CD4-positive, alpha-beta T cell treated with Interferon alpha-2 for 1 hour (primary cell): ENCODE data around the gene POLR3C.
A peak's percentile ranks its signal among the peaks of the same experiment; 100 is the strongest.
"Not testable (repeated sequence)": the region's sequence is repeated elsewhere in the genome, so short reads cannot be mapped to it uniquely, and the experiment has no call there.

ENCODE experiments used
- DNase-seq, 2 donors: peaks; one replicate each; pipeline ENCODE4 v3.0.0-alpha.2; 2020 to 2022

The POLR3C gene

GRCh38 chr1:145823565-145824498 is at the start of gene POLR3C, which contains the start of gene RNF115:
Gene POLR3C (plus strand): TSS chr1:145824200. CDS start chr1:145825777, 1,577 bp downstream.
Gene RNF115 (minus strand): TSS chr1:145824095. CDS start chr1:145823873, 222 bp downstream.
- peak; percentile 86 to 91 for DNase-seq

GRCh38 chr1:145777357-145778145 is 46.4 kb upstream of the POLR3C start:
- DNase-seq, result no peak

GRCh38 chr1:145778146-145778540 is 45.9 kb upstream of the POLR3C start:
- DNase-seq, result no peak

GRCh38 chr1:145782272-145783099 is 41.5 kb upstream of the POLR3C start:
- DNase-seq, result no peak

- DNase-seq, result no peak
Measured at GRCh38 chr1:145784409-145784808, 39.6 kb upstream of the POLR3C start.

- no peak for DNase-seq
Measured at GRCh38 chr1:145785547-145785946, 38.5 kb upstream of the POLR3C start.

- DNase-seq, result no peak
Measured at GRCh38 chr1:145786271-145786670, 37.7 kb upstream of the POLR3C start.

GRCh38 chr1:145788580-145788979 is 35.4 kb upstream of the POLR3C start:
- no peak for DNase-seq

- DNase-seq, result not testable (repeated sequence)
Measured at GRCh38 chr1:145791860-145792259, 32.1 kb upstream of the POLR3C start.

- DNase-seq, result no peak
Measured at GRCh38 chr1:145792484-145792883, 31.5 kb upstream of the POLR3C start.

GRCh38 chr1:145795257-145795881 is 28.6 kb upstream of the POLR3C start:
- no peak for DNase-seq

- no peak for DNase-seq
Measured at GRCh38 chr1:145796753-145797152, 27.2 kb upstream of the POLR3C start.

GRCh38 chr1:145799806-145800205 is 24.2 kb upstream of the POLR3C start:
- DNase-seq, result no peak

- DNase-seq, result no peak
Measured at GRCh38 chr1:145804235-145805045, 19.6 kb upstream of the POLR3C start.

- no peak for DNase-seq
Measured at GRCh38 chr1:145805057-145805456, 18.9 kb upstream of the POLR3C start.

GRCh38 chr1:145806408-145806807 is 17.6 kb upstream of the POLR3C start:
- DNase-seq, result no peak

GRCh38 chr1:145806844-145807243 is 17.2 kb upstream of the POLR3C start:
- no peak for DNase-seq

GRCh38 chr1:145812977-145813810 is 10.8 kb upstream of the POLR3C start:
- not testable (repeated sequence) for DNase-seq

- DNase-seq, result peak in 1 of 2 donors; percentile 15
Measured at GRCh38 chr1:145818095-145818494, 5.9 kb upstream of the POLR3C start.

GRCh38 chr1:145822779-145823331 is 1.1 kb upstream of the POLR3C start:
- not testable (repeated sequence) for DNase-seq
